ENCODE results near the gene NFKBIB. TPM values are rescaled to one million over a fixed set of nuclear protein-coding genes. Genes with fewer than 3 reads are reported as not detected.

NFKBIB gene
- total and polyA plus RNA-seq, 2 of the 13 experiments (the other 11 are each of a cell fraction or from before 2014, with no cell fraction given), result 8.6 to 14.9 TPM

DNA sequence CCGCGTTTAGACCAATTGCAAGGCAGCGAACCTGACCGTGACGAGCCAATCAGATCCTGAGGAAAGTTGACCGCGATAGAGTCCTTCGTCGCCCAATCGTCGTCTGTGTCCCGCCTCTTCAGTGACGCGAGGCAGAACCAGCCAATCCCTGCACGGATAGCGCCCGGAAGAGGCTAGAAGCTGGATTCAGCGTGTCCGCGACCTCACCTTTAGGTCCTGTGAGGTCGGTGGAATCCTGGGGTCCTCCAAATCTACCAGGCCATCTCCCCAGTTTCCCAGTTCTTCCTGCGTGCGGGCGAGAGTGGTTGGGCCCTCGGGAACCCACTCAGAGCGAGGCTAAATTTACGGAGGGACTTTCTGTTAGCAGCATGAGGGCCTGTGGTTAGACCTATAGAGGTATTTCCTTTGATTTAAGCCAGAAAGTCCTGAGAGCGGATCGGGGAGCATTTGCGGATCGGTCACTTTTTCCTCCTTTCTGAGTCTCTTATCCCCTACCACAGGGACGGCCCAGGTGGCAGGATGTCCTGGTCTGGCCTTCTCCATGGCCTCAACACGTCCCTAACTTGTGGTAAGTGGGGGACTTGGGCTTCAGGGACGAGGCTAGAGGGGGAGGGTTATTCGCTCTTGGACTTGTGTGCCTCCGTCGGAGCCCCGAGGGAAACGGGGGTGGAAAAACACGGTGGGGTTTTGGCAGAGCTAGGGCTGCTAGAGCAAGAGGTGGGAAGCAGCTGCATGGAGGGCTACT is 31.2 kb downstream of the NFKBIB start, which contains the start of gene MRPS12 (continued):
- peak; percentile 65 for TF ChIP-seq MAX (IDR thresholded peaks at IDR 0.05)
- no peak for TF ChIP-seq ZNF891 (CRISPR knock-in tag; IDR thresholded peaks at IDR 0.05)
- no peak for TF ChIP-seq NCOA5 (CRISPR knock-in tag; IDR thresholded peaks at IDR 0.05)
- no peak for TF ChIP-seq HNRNPUL1 (IDR thresholded peaks at IDR 0.05; ENCODE audit: low read depth, low read length)
- TF ChIP-seq ZNF782 (CRISPR knock-in tag; IDR thresholded peaks at IDR 0.05; ENCODE audit: borderline replicate concordance), result no peak
- TF ChIP-seq ZNF17 (CRISPR knock-in tag; IDR thresholded peaks at IDR 0.05), result no peak
- TF ChIP-seq ELF1 (CRISPR knock-in tag; IDR thresholded peaks at IDR 0.05), result peak; percentile 90
- TF ChIP-seq MATR3 (CRISPR knock-in tag; IDR thresholded peaks at IDR 0.05), result no peak
- TF ChIP-seq, protein P1, sequence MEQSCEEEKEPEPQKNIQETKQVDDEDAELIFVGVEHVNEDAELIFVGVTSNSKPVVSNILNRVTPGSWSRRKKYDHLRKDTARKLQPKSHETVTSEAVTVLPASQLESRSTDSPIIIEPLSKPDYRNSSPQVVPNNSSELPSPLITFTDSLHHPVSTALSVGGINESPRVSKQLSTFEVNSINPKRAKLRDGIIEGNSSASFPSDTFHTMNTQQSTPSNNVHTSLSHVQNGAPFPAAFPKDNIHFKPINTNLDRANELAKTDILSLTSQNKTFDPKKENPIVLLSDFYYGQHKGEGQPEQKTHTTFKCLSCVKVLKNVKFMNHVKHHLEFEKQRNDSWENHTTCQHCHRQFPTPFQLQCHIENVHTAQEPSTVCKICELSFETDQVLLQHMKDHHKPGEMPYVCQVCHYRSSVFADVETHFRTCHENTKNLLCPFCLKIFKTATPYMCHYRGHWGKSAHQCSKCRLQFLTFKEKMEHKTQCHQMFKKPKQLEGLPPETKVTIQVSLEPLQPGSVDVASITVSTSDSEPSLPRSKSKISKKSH (CRISPR knock-in tag; IDR thresholded peaks at IDR 0.05; ENCODE audit: borderline replicate concordance), result no peak; the same call in 1 of the 2 replicates
- TF ChIP-seq ZNF296 (CRISPR knock-in tag; conservative IDR thresholded peaks at IDR 0.05), result no peak
- TF ChIP-seq, protein P2, sequence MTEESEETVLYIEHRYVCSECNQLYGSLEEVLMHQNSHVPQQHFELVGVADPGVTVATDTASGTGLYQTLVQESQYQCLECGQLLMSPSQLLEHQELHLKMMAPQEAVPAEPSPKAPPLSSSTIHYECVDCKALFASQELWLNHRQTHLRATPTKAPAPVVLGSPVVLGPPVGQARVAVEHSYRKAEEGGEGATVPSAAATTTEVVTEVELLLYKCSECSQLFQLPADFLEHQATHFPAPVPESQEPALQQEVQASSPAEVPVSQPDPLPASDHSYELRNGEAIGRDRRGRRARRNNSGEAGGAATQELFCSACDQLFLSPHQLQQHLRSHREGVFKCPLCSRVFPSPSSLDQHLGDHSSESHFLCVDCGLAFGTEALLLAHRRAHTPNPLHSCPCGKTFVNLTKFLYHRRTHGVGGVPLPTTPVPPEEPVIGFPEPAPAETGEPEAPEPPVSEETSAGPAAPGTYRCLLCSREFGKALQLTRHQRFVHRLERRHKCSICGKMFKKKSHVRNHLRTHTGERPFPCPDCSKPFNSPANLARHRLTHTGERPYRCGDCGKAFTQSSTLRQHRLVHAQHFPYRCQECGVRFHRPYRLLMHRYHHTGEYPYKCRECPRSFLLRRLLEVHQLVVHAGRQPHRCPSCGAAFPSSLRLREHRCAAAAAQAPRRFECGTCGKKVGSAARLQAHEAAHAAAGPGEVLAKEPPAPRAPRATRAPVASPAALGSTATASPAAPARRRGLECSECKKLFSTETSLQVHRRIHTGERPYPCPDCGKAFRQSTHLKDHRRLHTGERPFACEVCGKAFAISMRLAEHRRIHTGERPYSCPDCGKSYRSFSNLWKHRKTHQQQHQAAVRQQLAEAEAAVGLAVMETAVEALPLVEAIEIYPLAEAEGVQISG (CRISPR knock-in tag; IDR thresholded peaks at IDR 0.05), result 0 out of 2 replicates have a peak, but pooled peaks have one; percentile 5
- no peak for TF ChIP-seq ZNF768 (CRISPR knock-in tag; IDR thresholded peaks at IDR 0.05)
- peak; percentile 12; the same call in 1 of the 2 replicates for TF ChIP-seq IRF2 (CRISPR knock-in tag; IDR thresholded peaks at IDR 0.05)
- TF ChIP-seq, protein P3, sequence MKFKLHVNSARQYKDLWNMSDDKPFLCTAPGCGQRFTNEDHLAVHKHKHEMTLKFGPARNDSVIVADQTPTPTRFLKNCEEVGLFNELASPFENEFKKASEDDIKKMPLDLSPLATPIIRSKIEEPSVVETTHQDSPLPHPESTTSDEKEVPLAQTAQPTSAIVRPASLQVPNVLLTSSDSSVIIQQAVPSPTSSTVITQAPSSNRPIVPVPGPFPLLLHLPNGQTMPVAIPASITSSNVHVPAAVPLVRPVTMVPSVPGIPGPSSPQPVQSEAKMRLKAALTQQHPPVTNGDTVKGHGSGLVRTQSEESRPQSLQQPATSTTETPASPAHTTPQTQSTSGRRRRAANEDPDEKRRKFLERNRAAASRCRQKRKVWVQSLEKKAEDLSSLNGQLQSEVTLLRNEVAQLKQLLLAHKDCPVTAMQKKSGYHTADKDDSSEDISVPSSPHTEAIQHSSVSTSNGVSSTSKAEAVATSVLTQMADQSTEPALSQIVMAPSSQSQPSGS (CRISPR knock-in tag; IDR thresholded peaks at IDR 0.05), result 0 out of 2 replicates have a peak, but pooled peaks have one; percentile 29
- TF ChIP-seq SIN3B (IDR thresholded peaks at IDR 0.05; ENCODE audit: low read length), result no peak
- TF ChIP-seq, protein P4, sequence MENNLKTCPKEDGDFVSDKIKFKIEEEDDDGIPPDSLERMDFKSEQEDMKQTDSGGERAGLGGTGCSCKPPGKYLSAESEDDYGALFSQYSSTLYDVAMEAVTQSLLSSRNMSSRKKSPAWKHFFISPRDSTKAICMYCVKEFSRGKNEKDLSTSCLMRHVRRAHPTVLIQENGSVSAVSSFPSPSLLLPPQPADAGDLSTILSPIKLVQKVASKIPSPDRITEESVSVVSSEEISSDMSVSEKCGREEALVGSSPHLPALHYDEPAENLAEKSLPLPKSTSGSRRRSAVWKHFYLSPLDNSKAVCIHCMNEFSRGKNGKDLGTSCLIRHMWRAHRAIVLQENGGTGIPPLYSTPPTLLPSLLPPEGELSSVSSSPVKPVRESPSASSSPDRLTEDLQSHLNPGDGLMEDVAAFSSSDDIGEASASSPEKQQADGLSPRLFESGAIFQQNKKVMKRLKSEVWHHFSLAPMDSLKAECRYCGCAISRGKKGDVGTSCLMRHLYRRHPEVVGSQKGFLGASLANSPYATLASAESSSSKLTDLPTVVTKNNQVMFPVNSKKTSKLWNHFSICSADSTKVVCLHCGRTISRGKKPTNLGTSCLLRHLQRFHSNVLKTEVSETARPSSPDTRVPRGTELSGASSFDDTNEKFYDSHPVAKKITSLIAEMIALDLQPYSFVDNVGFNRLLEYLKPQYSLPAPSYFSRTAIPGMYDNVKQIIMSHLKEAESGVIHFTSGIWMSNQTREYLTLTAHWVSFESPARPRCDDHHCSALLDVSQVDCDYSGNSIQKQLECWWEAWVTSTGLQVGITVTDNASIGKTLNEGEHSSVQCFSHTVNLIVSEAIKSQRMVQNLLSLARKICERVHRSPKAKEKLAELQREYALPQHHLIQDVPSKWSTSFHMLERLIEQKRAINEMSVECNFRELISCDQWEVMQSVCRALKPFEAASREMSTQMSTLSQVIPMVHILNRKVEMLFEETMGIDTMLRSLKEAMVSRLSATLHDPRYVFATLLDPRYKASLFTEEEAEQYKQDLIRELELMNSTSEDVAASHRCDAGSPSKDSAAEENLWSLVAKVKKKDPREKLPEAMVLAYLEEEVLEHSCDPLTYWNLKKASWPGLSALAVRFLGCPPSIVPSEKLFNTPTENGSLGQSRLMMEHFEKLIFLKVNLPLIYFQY (CRISPR knock-in tag; IDR thresholded peaks at IDR 0.05; ENCODE audit: borderline replicate concordance), result no peak
- TF ChIP-seq HMG20B (CRISPR knock-in tag; conservative IDR thresholded peaks at IDR 0.05), result no peak
- TF ChIP-seq SMARCE1 (IDR thresholded peaks at IDR 0.05; ENCODE audit: borderline replicate concordance), result no peak
